ENCODE data around the gene DPP9. TPM values are rescaled to one million over a fixed set of nuclear protein-coding genes. Genes with fewer than 3 reads are reported as not detected.
"Not testable (repeated sequence)": the region's sequence is repeated elsewhere in the genome, so short reads cannot be mapped to it uniquely, and the experiment has no call there.

DPP9 gene
- total RNA-seq, 2 donors from 2014 or later = 84.1 to 91.8 TPM

GRCh38 chr19:4686700-4687099 is 36.9 kb downstream of the DPP9 start:
- no peak overlapping the region for H3K4me3 Mint-ChIP-seq
- H3K27ac Mint-ChIP-seq = no peak overlapping the region
- no peaks in the 10 kb centered on the region for H3K4me1 Mint-ChIP-seq
- no peak for ATAC-seq
- peaks cover 5% of the 10 kb centered on the region for H3K36me3 Mint-ChIP-seq (ENCODE audit: low read depth)
- DNase-seq = no peak
- no peaks in the 10 kb centered on the region for H3K27me3 Mint-ChIP-seq
- H3K9me3 ChIP-seq (ENCODE audit: control insufficient read depth, low read length, poor library complexity, severe bottlenecking) = no peaks in the 10 kb centered on the region

GRCh38 chr19:4684312-4685095 is 39.1 kb downstream of the DPP9 start:
- Mint-ChIP-seq H3K27ac (no peak overlapping the region), H3K4me1 (no peaks in the 10 kb centered on the region), H3K4me3 (no peak overlapping the region), H3K27me3 (no peaks in the 10 kb centered on the region), H3K36me3 (ENCODE audit: low read depth) (no peaks in the 10 kb centered on the region)
- ATAC-seq = no peak
- no peaks in the 10 kb centered on the region for H3K9me3 ChIP-seq (ENCODE audit: control insufficient read depth, low read length, poor library complexity, severe bottlenecking)
- DNase-seq = no peak

- no peaks in the 10 kb centered on the region for H3K27me3 Mint-ChIP-seq
- no peaks in the 10 kb centered on the region for H3K4me1 Mint-ChIP-seq
- ATAC-seq (no peak), DNase-seq (no peak)
- H3K4me3 Mint-ChIP-seq = no peak overlapping the region
- no peak overlapping the region for H3K27ac Mint-ChIP-seq
- no peaks in the 10 kb centered on the region for H3K9me3 ChIP-seq (ENCODE audit: control insufficient read depth, low read length, poor library complexity, severe bottlenecking)
- no peaks in the 10 kb centered on the region for H3K36me3 Mint-ChIP-seq (ENCODE audit: low read depth)
Observed at GRCh38 chr19:4682417-4683200, 41.0 kb downstream of the DPP9 start.

GRCh38 chr19:4680021-4680420 is 43.6 kb downstream of the DPP9 start:
- not testable (repeated sequence) for H3K27ac Mint-ChIP-seq; ATAC-seq; H3K4me3 Mint-ChIP-seq; H3K36me3 Mint-ChIP-seq (ENCODE audit: low read depth); H3K27me3 Mint-ChIP-seq; H3K9me3 ChIP-seq (ENCODE audit: control insufficient read depth, low read length, poor library complexity, severe bottlenecking); H3K4me1 Mint-ChIP-seq; DNase-seq

- Mint-ChIP-seq H3K27me3 (no peaks in the 10 kb centered on the region), H3K4me1 (no peaks in the 10 kb centered on the region), H3K27ac (no peak overlapping the region), H3K4me3 (no peak overlapping the region), H3K36me3 (ENCODE audit: low read depth) (no peaks in the 10 kb centered on the region)
- H3K9me3 ChIP-seq (ENCODE audit: control insufficient read depth, low read length, poor library complexity, severe bottlenecking) = no peaks in the 10 kb centered on the region
- DNase-seq (no peak), ATAC-seq (peak; percentile 69)
Observed at GRCh38 chr19:4678881-4679790, 44.5 kb downstream of the DPP9 start.

- ATAC-seq (no peak), DNase-seq (no peak)
- H3K4me1 Mint-ChIP-seq = no peaks in the 10 kb centered on the region
- H3K27me3 Mint-ChIP-seq = no peaks in the 10 kb centered on the region
- H3K27ac Mint-ChIP-seq = peak overlapping the region; percentile 21
- no peak overlapping the region for H3K4me3 Mint-ChIP-seq
- no peaks in the 10 kb centered on the region for H3K36me3 Mint-ChIP-seq (ENCODE audit: low read depth)
- H3K9me3 ChIP-seq (ENCODE audit: control insufficient read depth, low read length, poor library complexity, severe bottlenecking) = no peaks in the 10 kb centered on the region
Observed at GRCh38 chr19:4676955-4677731, 46.5 kb downstream of the DPP9 start.

GRCh38 chr19:4675346-4675745 is 48.3 kb downstream of the DPP9 start:
- no peaks in the 10 kb centered on the region for H3K9me3 ChIP-seq (ENCODE audit: control insufficient read depth, low read length, poor library complexity, severe bottlenecking)
- Mint-ChIP-seq H3K36me3 (ENCODE audit: low read depth) (no peaks in the 10 kb centered on the region), H3K4me1 (peaks cover 2% of the 10 kb centered on the region), H3K4me3 (no peak overlapping the region), H3K27me3 (no peaks in the 10 kb centered on the region), H3K27ac (no peak overlapping the region)
- ATAC-seq = no peak
- no peak for DNase-seq

- no peak for DNase-seq
- Mint-ChIP-seq H3K4me1 (peaks cover 4% of the 10 kb centered on the region), H3K4me3 (no peak overlapping the region), H3K27ac (no peak overlapping the region), H3K36me3 (ENCODE audit: low read depth) (no peaks in the 10 kb centered on the region), H3K27me3 (no peaks in the 10 kb centered on the region)
- H3K9me3 ChIP-seq (ENCODE audit: control insufficient read depth, low read length, poor library complexity, severe bottlenecking) = no peaks in the 10 kb centered on the region
- no peak for ATAC-seq
Observed at GRCh38 chr19:4673726-4674125, 49.9 kb downstream of the DPP9 start.

GRCh38 chr19:4673216-4673615 is 50.4 kb downstream of the DPP9 start:
- Mint-ChIP-seq H3K27me3 (no peaks in the 10 kb centered on the region), H3K27ac (peak overlapping the region; percentile 75), H3K4me1 (peaks cover 7% of the 10 kb centered on the region), H3K36me3 (ENCODE audit: low read depth) (no peaks in the 10 kb centered on the region), H3K4me3 (peak overlapping the region; percentile 36)
- H3K9me3 ChIP-seq (ENCODE audit: control insufficient read depth, low read length, poor library complexity, severe bottlenecking) = no peaks in the 10 kb centered on the region
- ATAC-seq (no peak), DNase-seq (no peak)

- peak overlapping the region; percentile 56 for H3K27ac Mint-ChIP-seq
- DNase-seq = no peak
- peaks cover 8% of the 10 kb centered on the region for H3K4me1 Mint-ChIP-seq
- H3K27me3 Mint-ChIP-seq = no peaks in the 10 kb centered on the region
- H3K9me3 ChIP-seq (ENCODE audit: control insufficient read depth, low read length, poor library complexity, severe bottlenecking) = no peaks in the 10 kb centered on the region
- peak overlapping the region; percentile 91 for H3K4me3 Mint-ChIP-seq
- ATAC-seq = no peak
- no peaks in the 10 kb centered on the region for H3K36me3 Mint-ChIP-seq (ENCODE audit: low read depth)
Observed at GRCh38 chr19:4671185-4671851, 52.3 kb downstream of the DPP9 start.

GRCh38 chr19:4669723-4670480 is 53.7 kb downstream of the DPP9 start, which contains the start of gene MYDGF:
Gene MYDGF (minus strand): TSS chr19:4670342. CDS start chr19:4670334, 8 bp downstream.
- H3K27me3 Mint-ChIP-seq = no peaks in the 10 kb centered on the region
- no peaks in the 10 kb centered on the region for H3K9me3 ChIP-seq (ENCODE audit: control insufficient read depth, low read length, poor library complexity, severe bottlenecking)
- peak within 1 kb of the TSS; percentile 75 for H3K27ac Mint-ChIP-seq
- DNase-seq = peak; percentile 91 to 95 (median 92)
- no peaks in the 10 kb centered on the region for H3K36me3 Mint-ChIP-seq (ENCODE audit: low read depth)
- peak within 1 kb of the TSS; percentile 91 for H3K4me3 Mint-ChIP-seq
- peaks cover 8% of the 10 kb centered on the region for H3K4me1 Mint-ChIP-seq
- ATAC-seq = peak; percentile 99

Measured in T-helper 17 cell (primary cell).